GM13976 (cell line): ENCODE measurements around the gene PPP1R9A.

ENCODE experiments used
- DNase-seq: peaks from one replicate; pipeline ENCODE4 v3.0.0; 2012; ENCODE audit warnings: low spot score
- CTCF ChIP-seq: IDR thresholded peaks from 2 replicates; pipeline ENCODE4 v1.5.1; 2012; ENCODE audit warnings: borderline replicate concordance, mild to moderate bottlenecking; ENCODE audit not compliant: insufficient read depth; ENCODE audit errors: extremely low read depth, missing control alignments, control extremely low read depth
- in situ Hi-C: fragments of 300-500 bp; cut with MboI; formaldehyde crosslinking; loops from one replicate; pipeline ENCODE4 v1.12.0; 2022; ENCODE audit warnings: low sequenced_read_pairs, mixed read lengths, inconsistent platforms; ENCODE audit not compliant: unreplicated experiment

The PPP1R9A gene

GRCh38 chr7:95320651-95321050 is 413.3 kb downstream of the PPP1R9A start:
- DNase-seq: no peak
- in situ Hi-C loops: no loop called here
- TF ChIP-seq CTCF: no peak

GRCh38 chr7:95321720-95322119 is 414.3 kb downstream of the PPP1R9A start:
- no peak for TF ChIP-seq CTCF
- in situ Hi-C loops: no loop called here
- no peak for DNase-seq

GRCh38 chr7:95322396-95322795 is 415.0 kb downstream of the PPP1R9A start:
- in situ Hi-C loops: no loop called here
- no peak for DNase-seq

GRCh38 chr7:95322854-95323253 is 415.5 kb downstream of the PPP1R9A start:
- in situ Hi-C loops: no loop called here
- no peak for DNase-seq
- no peak for TF ChIP-seq CTCF

More at GRCh38 chr7:95322396-95322795, 415.0 kb downstream of the PPP1R9A start:
- no peak for TF ChIP-seq CTCF

- no peak for DNase-seq
- no peak for TF ChIP-seq CTCF
- in situ Hi-C loops: no loop called here
These were observed 416.2 kb downstream of the PPP1R9A start for GRCh38 chr7:95323410-95324129.

- in situ Hi-C loops: no loop called here
- no peak for DNase-seq
- TF ChIP-seq CTCF: no peak
These were observed 417.0 kb downstream of the PPP1R9A start, which contains the start of gene PON1 for GRCh38 chr7:95324431-95324830. TSS of gene PON1 (minus strand) at chr7:95324532. CDS start at chr7:95324475, 57 bp downstream.
